ENCODE data around the gene MTPN.

MTPN gene

GRCh38 chr7:135981958-135982646, 4.9 kb upstream of the MTPN start:
- DNase-seq (ENCODE audit: low read depth), result no peak

GRCh38 chr7:135980665-135981180, 3.6 kb upstream of the MTPN start:
- DNase-seq (ENCODE audit: low read depth), result no peak

GRCh38 chr7:135980012-135980551, 2.9 kb upstream of the MTPN start:
- no peak for DNase-seq (ENCODE audit: low read depth)

- DNase-seq (ENCODE audit: low read depth), result no peak
Observed at GRCh38 chr7:135979471-135980011, 2.4 kb upstream of the MTPN start.

GRCh38 chr7:135978624-135979023, 1.5 kb upstream of the MTPN start:
- DNase-seq (ENCODE audit: low read depth), result no peak

- no peak for DNase-seq (ENCODE audit: low read depth)
Observed at GRCh38 chr7:135977742-135978066, 545 bp upstream of the MTPN start.

GRCh38 chr7:135976312-135977006, 700 bp downstream of the MTPN start:
- no peak for DNase-seq (ENCODE audit: low read depth)

- no peak for DNase-seq (ENCODE audit: low read depth)
Observed at GRCh38 chr7:135975166-135975565, 2.0 kb downstream of the MTPN start.

GRCh38 chr7:135974667-135975066, 2.5 kb downstream of the MTPN start:
- no peak for DNase-seq (ENCODE audit: low read depth)

- DNase-seq (ENCODE audit: low read depth), result no peak
Observed at GRCh38 chr7:135971366-135971725, 5.8 kb downstream of the MTPN start.

GRCh38 chr7:135970682-135971365, 6.3 kb downstream of the MTPN start:
- DNase-seq (ENCODE audit: low read depth), result no peak

GRCh38 chr7:135970045-135970444, 7.1 kb downstream of the MTPN start:
- no peak for DNase-seq (ENCODE audit: low read depth)

- DNase-seq (ENCODE audit: low read depth), result no peak
Observed at GRCh38 chr7:135966341-135967043, 10.7 kb downstream of the MTPN start.

- DNase-seq (ENCODE audit: low read depth), result no peak
Observed at GRCh38 chr7:135965602-135966001, 11.6 kb downstream of the MTPN start.

GRCh38 chr7:135964791-135965190, 12.4 kb downstream of the MTPN start:
- no peak for DNase-seq (ENCODE audit: low read depth)

- DNase-seq (ENCODE audit: low read depth), result no peak
Observed at GRCh38 chr7:135964274-135964673, 12.9 kb downstream of the MTPN start.

GRCh38 chr7:135962802-135963201, 14.4 kb downstream of the MTPN start:
- no peak for DNase-seq (ENCODE audit: low read depth)

- no peak for DNase-seq (ENCODE audit: low read depth)
Observed at GRCh38 chr7:135960709-135961451, 16.3 kb downstream of the MTPN start.

- DNase-seq (ENCODE audit: low read depth), result no peak
Observed at GRCh38 chr7:135959646-135960363, 17.4 kb downstream of the MTPN start.

- no peak for DNase-seq (ENCODE audit: low read depth)
Observed at GRCh38 chr7:135958173-135958572, 19.0 kb downstream of the MTPN start.

- DNase-seq (ENCODE audit: low read depth), result no peak
Observed at GRCh38 chr7:135957627-135958026, 19.5 kb downstream of the MTPN start.

Measured in HS-27A (cell line).